ENCODE measurements around the gene ZC3H11A. TPM values are rescaled to one million over a fixed set of nuclear protein-coding genes. Genes with fewer than 3 reads are reported as not detected.
"Not testable (repeated sequence)": the region's sequence is repeated elsewhere in the genome, so short reads cannot be mapped to it uniquely, and the experiment has no call there.

ZC3H11A gene
- total RNA-seq, 2 donors from 2014 or later: 88.8 to 117 TPM

GRCh38 chr1:203797948-203798655 is 2.7 kb downstream of the ZC3H11A start:
- Mint-ChIP-seq H3K27me3 (no peaks in the 10 kb centered on the region), H3K9me3 (peaks cover 4% of the 10 kb centered on the region), H3K36me3 (ENCODE audit: low read depth) (peaks cover 78% of the 10 kb centered on the region), H3K4me3 (peak overlapping the region; percentile 93), H3K27ac (peak overlapping the region; percentile 50), H3K4me1 (peaks cover 44% of the 10 kb centered on the region)
- no peak for ATAC-seq (replicated peaks)

- no peaks in the 10 kb centered on the region for H3K27me3 Mint-ChIP-seq
- H3K4me1 Mint-ChIP-seq: peaks cover 44% of the 10 kb centered on the region
- no peak for ATAC-seq (replicated peaks)
- peak overlapping the region; percentile 17 for H3K4me3 Mint-ChIP-seq
- H3K27ac Mint-ChIP-seq: no peak overlapping the region
- H3K9me3 Mint-ChIP-seq: peaks cover 4% of the 10 kb centered on the region
- H3K36me3 Mint-ChIP-seq (ENCODE audit: low read depth): peaks cover 89% of the 10 kb centered on the region
Observed at GRCh38 chr1:203799157-203799556, 3.7 kb downstream of the ZC3H11A start.

- no peak for ATAC-seq (replicated peaks)
- H3K4me1 Mint-ChIP-seq: peaks cover 41% of the 10 kb centered on the region
- peak overlapping the region; percentile 3 for H3K27ac Mint-ChIP-seq
- H3K27me3 Mint-ChIP-seq: no peaks in the 10 kb centered on the region
- peak overlapping the region; percentile 17 for H3K4me3 Mint-ChIP-seq
- peaks cover 97% of the 10 kb centered on the region for H3K36me3 Mint-ChIP-seq (ENCODE audit: low read depth)
- peaks cover 4% of the 10 kb centered on the region for H3K9me3 Mint-ChIP-seq
Observed at GRCh38 chr1:203799971-203800370, 4.5 kb downstream of the ZC3H11A start.

GRCh38 chr1:203805689-203806088 is 10.3 kb downstream of the ZC3H11A start:
- H3K4me3 Mint-ChIP-seq: no peak overlapping the region
- H3K27ac Mint-ChIP-seq: no peak overlapping the region
- H3K27me3 Mint-ChIP-seq: no peaks in the 10 kb centered on the region
- no peak for ATAC-seq (replicated peaks)
- H3K36me3 Mint-ChIP-seq (ENCODE audit: low read depth): peaks cover 99% of the 10 kb centered on the region
- no peaks in the 10 kb centered on the region for H3K9me3 Mint-ChIP-seq
- peaks cover 16% of the 10 kb centered on the region for H3K4me1 Mint-ChIP-seq

GRCh38 chr1:203807196-203807595 is 11.8 kb downstream of the ZC3H11A start:
- H3K9me3 Mint-ChIP-seq: no peaks in the 10 kb centered on the region
- H3K36me3 Mint-ChIP-seq (ENCODE audit: low read depth): peaks cover 99% of the 10 kb centered on the region
- no peak overlapping the region for H3K4me3 Mint-ChIP-seq
- no peak overlapping the region for H3K27ac Mint-ChIP-seq
- ATAC-seq (replicated peaks): no peak
- no peaks in the 10 kb centered on the region for H3K27me3 Mint-ChIP-seq
- H3K4me1 Mint-ChIP-seq: peaks cover 14% of the 10 kb centered on the region

GRCh38 chr1:203813581-203814341 is 18.3 kb downstream of the ZC3H11A start:
- Mint-ChIP-seq H3K36me3 (ENCODE audit: low read depth) (peaks cover 98% of the 10 kb centered on the region), H3K27ac (peak overlapping the region; percentile 27), H3K9me3 (no peaks in the 10 kb centered on the region), H3K4me3 (no peak overlapping the region), H3K27me3 (no peaks in the 10 kb centered on the region), H3K4me1 (peaks cover 19% of the 10 kb centered on the region)
- ATAC-seq (replicated peaks): no peak

- Mint-ChIP-seq H3K36me3 (ENCODE audit: low read depth) (peaks cover 99% of the 10 kb centered on the region), H3K9me3 (no peaks in the 10 kb centered on the region), H3K4me1 (peaks cover 35% of the 10 kb centered on the region), H3K4me3 (no peak overlapping the region), H3K27ac (no peak overlapping the region), H3K27me3 (no peaks in the 10 kb centered on the region)
- no peak for ATAC-seq (replicated peaks)
Observed at GRCh38 chr1:203818399-203818798, 23.0 kb downstream of the ZC3H11A start.

GRCh38 chr1:203823306-203823705 is 27.9 kb downstream of the ZC3H11A start:
- Mint-ChIP-seq H3K4me3 (no peak overlapping the region), H3K36me3 (ENCODE audit: low read depth) (peaks cover 99% of the 10 kb centered on the region), H3K9me3 (no peaks in the 10 kb centered on the region), H3K4me1 (peaks cover 34% of the 10 kb centered on the region), H3K27ac (peak overlapping the region; percentile 25), H3K27me3 (no peaks in the 10 kb centered on the region)
- no peak for ATAC-seq (replicated peaks)

GRCh38 chr1:203826175-203826574 is 30.8 kb downstream of the ZC3H11A start:
- no peak overlapping the region for H3K27ac Mint-ChIP-seq
- peaks cover 99% of the 10 kb centered on the region for H3K36me3 Mint-ChIP-seq (ENCODE audit: low read depth)
- peaks cover 26% of the 10 kb centered on the region for H3K4me1 Mint-ChIP-seq
- H3K9me3 Mint-ChIP-seq: no peaks in the 10 kb centered on the region
- no peak overlapping the region for H3K4me3 Mint-ChIP-seq
- no peaks in the 10 kb centered on the region for H3K27me3 Mint-ChIP-seq
- no peak for ATAC-seq (replicated peaks)

- Mint-ChIP-seq H3K27ac (no peak overlapping the region), H3K9me3 (no peaks in the 10 kb centered on the region), H3K4me3 (no peak overlapping the region), H3K4me1 (peaks cover 14% of the 10 kb centered on the region), H3K27me3 (no peaks in the 10 kb centered on the region), H3K36me3 (ENCODE audit: low read depth) (peaks cover 99% of the 10 kb centered on the region)
- no peak for ATAC-seq (replicated peaks)
Observed at GRCh38 chr1:203828002-203828401, 32.6 kb downstream of the ZC3H11A start.

- H3K9me3 Mint-ChIP-seq: no peaks in the 10 kb centered on the region
- H3K4me3 Mint-ChIP-seq: no peak overlapping the region
- ATAC-seq (replicated peaks): no peak
- H3K4me1 Mint-ChIP-seq: peaks cover 9% of the 10 kb centered on the region
- H3K27me3 Mint-ChIP-seq: no peaks in the 10 kb centered on the region
- H3K36me3 Mint-ChIP-seq (ENCODE audit: low read depth): peaks cover 99% of the 10 kb centered on the region
- H3K27ac Mint-ChIP-seq: no peak overlapping the region
Observed at GRCh38 chr1:203828503-203828902, 33.1 kb downstream of the ZC3H11A start.

GRCh38 chr1:203829247-203829646 is 33.8 kb downstream of the ZC3H11A start:
- H3K27me3 Mint-ChIP-seq; H3K4me1 Mint-ChIP-seq; ATAC-seq (replicated peaks); H3K9me3 Mint-ChIP-seq; H3K4me3 Mint-ChIP-seq; H3K27ac Mint-ChIP-seq: not testable (repeated sequence)
- H3K36me3 Mint-ChIP-seq (ENCODE audit: low read depth): peaks cover 99% of the 10 kb centered on the region

- Mint-ChIP-seq H3K4me1 (no peaks in the 10 kb centered on the region), H3K27me3 (no peaks in the 10 kb centered on the region), H3K9me3 (no peaks in the 10 kb centered on the region), H3K27ac (no peak overlapping the region), H3K4me3 (no peak overlapping the region), H3K36me3 (ENCODE audit: low read depth) (peaks cover 100% of the 10 kb centered on the region)
- ATAC-seq (replicated peaks): no peak
Observed at GRCh38 chr1:203835476-203835875, 40.1 kb downstream of the ZC3H11A start.

- H3K4me3 Mint-ChIP-seq: no peak overlapping the region
- peaks cover 96% of the 10 kb centered on the region for H3K36me3 Mint-ChIP-seq (ENCODE audit: low read depth)
- H3K9me3 Mint-ChIP-seq: no peaks in the 10 kb centered on the region
- no peak for ATAC-seq (replicated peaks)
- no peaks in the 10 kb centered on the region for H3K4me1 Mint-ChIP-seq
- H3K27ac Mint-ChIP-seq: no peak overlapping the region
- no peaks in the 10 kb centered on the region for H3K27me3 Mint-ChIP-seq
Observed at GRCh38 chr1:203839081-203839480, 43.7 kb downstream of the ZC3H11A start.

GRCh38 chr1:203840208-203840808 is 44.9 kb downstream of the ZC3H11A start:
- H3K4me3 Mint-ChIP-seq: no peak overlapping the region
- no peaks in the 10 kb centered on the region for H3K4me1 Mint-ChIP-seq
- H3K36me3 Mint-ChIP-seq (ENCODE audit: low read depth): peaks cover 95% of the 10 kb centered on the region
- no peak overlapping the region for H3K27ac Mint-ChIP-seq
- no peak for ATAC-seq (replicated peaks)
- H3K9me3 Mint-ChIP-seq: no peaks in the 10 kb centered on the region
- no peaks in the 10 kb centered on the region for H3K27me3 Mint-ChIP-seq
